HepG2 (cell line): ENCODE data around the gene TPSB2. TPM values are rescaled to one million over a fixed set of nuclear protein-coding genes. Genes with fewer than 3 reads are reported as not detected.
A peak's percentile ranks its signal among the peaks of the same experiment; 100 is the strongest.

Experiments
- EZH2 ChIP-seq: conservative IDR thresholded peaks from 2 replicates; pipeline ENCODE4 v1.6.1; 2012; ENCODE audit warnings: mild to moderate bottlenecking, low read depth, low read length, moderate library complexity
- KDM6A ChIP-seq: IDR thresholded peaks from 2 replicates; pipeline ENCODE4 v1.6.1; 2016; ENCODE audit warnings: low read depth
- MTF2 ChIP-seq: sonication (generic); formaldehyde crosslinking; IDR thresholded peaks from 2 replicates; pipeline ENCODE4 v1.5.0; 2020; ENCODE audit warnings: missing genetic modification reagents, borderline replicate concordance
- THAP11 ChIP-seq: IDR thresholded peaks from 2 replicates; pipeline ENCODE4 v1.6.1; 2016; ENCODE audit warnings: missing biosample characterization, missing genetic modification reagents
- ZNF33B ChIP-seq: sonication (generic); formaldehyde crosslinking; IDR thresholded peaks from 2 replicates; pipeline ENCODE4 v1.5.1; 2020; ENCODE audit warnings: mild to moderate bottlenecking, missing genetic modification reagents
- ZNF687 ChIP-seq: sonication (generic); formaldehyde crosslinking; IDR thresholded peaks from 2 replicates; pipeline ENCODE4 v1.5.1; 2020; ENCODE audit warnings: mild to moderate bottlenecking, missing genetic modification reagents, moderate library complexity
- ZNF724P ChIP-seq: sonication (generic); formaldehyde crosslinking; IDR thresholded peaks from 2 replicates; pipeline ENCODE4 v1.8.0; 2022; ENCODE audit warnings: missing genetic modification reagents, borderline replicate concordance
- polyA plus RNA-seq, 8 experiments: library from polyadenylated mRNA; depleted of rRNA in 3 of 8; stranded (reverse) in 7 of 8; unstranded in 1 of 8; fragments of >200 nt; fragmentation: Illumina TruSeq in 4 of 8; extraction: Trizol in 4 of 8; gene quantifications; 2 replicates each; pipeline versions ENCODE4 v1.2.1 to v1.2.3, GENCODE V29; 2011 to 2016; ENCODE audit warnings: low read depth in 4 of 8, missing spikeins in 1 of 8, mixed read lengths in 1 of 8; ENCODE audit not compliant: insufficient read depth in 1 of 8
- total RNA-seq, 5 experiments: library from RNA; depleted of rRNA; stranded (reverse); fragments of >200 nt; fragmentation: Illumina TruSeq; extraction: Trizol; gene quantifications; 2 replicates each; pipeline ENCODE4 v1.2.3, GENCODE V29; 2016; ENCODE audit warnings: low read depth in 1 of 5
- TF ChIP-seq, protein P1 (sequence below): sonication (generic); formaldehyde crosslinking; IDR thresholded peaks from 2 replicates; pipeline ENCODE4 v1.8.1; 2023; ENCODE audit warnings: missing genetic modification reagents, inconsistent platforms, borderline replicate concordance

TPSB2 gene
- total and polyA plus RNA-seq, 2 of the 13 experiments (the other 11 are each of a cell fraction or from before 2014, with no cell fraction given) = not detected

GRCh38 chr16:1261131-1261892 lies 31.3 kb upstream of the TPSB2 start (continued):
- TF ChIP-seq KDM6A (CRISPR knock-in tag) = no peak
- TF ChIP-seq THAP11 = no peak
- peak; percentile 77; the same call in 1 of the 2 replicates for TF ChIP-seq EZH2
- TF ChIP-seq MTF2 (CRISPR knock-in tag) = peak; percentile 75; the same call in 1 of the 2 replicates
- TF ChIP-seq, protein P1, sequence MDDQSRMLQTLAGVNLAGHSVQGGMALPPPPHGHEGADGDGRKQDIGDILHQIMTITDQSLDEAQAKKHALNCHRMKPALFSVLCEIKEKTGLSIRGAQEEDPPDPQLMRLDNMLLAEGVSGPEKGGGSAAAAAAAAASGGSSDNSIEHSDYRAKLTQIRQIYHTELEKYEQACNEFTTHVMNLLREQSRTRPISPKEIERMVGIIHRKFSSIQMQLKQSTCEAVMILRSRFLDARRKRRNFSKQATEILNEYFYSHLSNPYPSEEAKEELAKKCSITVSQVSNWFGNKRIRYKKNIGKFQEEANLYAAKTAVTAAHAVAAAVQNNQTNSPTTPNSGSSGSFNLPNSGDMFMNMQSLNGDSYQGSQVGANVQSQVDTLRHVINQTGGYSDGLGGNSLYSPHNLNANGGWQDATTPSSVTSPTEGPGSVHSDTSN (CRISPR knock-in tag) = no peak
- no peak for TF ChIP-seq ZNF33B (CRISPR knock-in tag)
- TF ChIP-seq ZNF687 (CRISPR knock-in tag) = peak; percentile 14; the same call in 1 of the 2 replicates
- TF ChIP-seq ZNF724P (CRISPR knock-in tag) = no peak
